ENCODE measurements around the gene OR9A4.

The OR9A4 gene, protein sequence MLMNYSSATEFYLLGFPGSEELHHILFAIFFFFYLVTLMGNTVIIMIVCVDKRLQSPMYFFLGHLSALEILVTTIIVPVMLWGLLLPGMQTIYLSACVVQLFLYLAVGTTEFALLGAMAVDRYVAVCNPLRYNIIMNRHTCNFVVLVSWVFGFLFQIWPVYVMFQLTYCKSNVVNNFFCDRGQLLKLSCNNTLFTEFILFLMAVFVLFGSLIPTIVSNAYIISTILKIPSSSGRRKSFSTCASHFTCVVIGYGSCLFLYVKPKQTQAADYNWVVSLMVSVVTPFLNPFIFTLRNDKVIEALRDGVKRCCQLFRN

DNA sequence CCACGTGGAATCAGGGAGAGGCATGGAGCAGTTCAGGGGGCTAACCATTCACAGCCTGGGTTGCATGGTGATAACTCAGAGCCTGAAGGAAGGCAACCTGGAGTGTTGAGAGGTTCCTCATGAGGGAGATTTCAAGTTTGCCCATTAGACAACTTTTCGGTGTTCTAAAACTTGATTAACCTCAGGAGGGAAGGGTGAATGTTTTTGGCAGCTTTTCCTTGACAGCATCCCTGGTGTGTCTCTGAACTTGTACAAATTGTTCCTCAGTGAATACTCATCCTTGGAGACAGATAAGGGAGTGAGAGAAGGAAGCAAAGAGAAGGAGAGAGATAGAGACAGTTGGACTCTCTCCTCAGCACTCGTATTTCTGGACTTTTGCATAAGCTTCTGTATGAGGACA, at the start of gene OR9A4:
Gene OR9A4, plus strand, starts transcription at position 301 of the 400 bp plus-strand sequence. CDS start 2,477 bp downstream, outside the sequence.
- TF ChIP-seq, protein P1, sequence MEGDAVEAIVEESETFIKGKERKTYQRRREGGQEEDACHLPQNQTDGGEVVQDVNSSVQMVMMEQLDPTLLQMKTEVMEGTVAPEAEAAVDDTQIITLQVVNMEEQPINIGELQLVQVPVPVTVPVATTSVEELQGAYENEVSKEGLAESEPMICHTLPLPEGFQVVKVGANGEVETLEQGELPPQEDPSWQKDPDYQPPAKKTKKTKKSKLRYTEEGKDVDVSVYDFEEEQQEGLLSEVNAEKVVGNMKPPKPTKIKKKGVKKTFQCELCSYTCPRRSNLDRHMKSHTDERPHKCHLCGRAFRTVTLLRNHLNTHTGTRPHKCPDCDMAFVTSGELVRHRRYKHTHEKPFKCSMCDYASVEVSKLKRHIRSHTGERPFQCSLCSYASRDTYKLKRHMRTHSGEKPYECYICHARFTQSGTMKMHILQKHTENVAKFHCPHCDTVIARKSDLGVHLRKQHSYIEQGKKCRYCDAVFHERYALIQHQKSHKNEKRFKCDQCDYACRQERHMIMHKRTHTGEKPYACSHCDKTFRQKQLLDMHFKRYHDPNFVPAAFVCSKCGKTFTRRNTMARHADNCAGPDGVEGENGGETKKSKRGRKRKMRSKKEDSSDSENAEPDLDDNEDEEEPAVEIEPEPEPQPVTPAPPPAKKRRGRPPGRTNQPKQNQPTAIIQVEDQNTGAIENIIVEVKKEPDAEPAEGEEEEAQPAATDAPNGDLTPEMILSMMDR (IDR thresholded peaks at IDR 0.05; ENCODE audit: extremely low read depth, missing control alignments): no peak
- DNase-seq (ENCODE audit: low spot score): no peak

DNA sequence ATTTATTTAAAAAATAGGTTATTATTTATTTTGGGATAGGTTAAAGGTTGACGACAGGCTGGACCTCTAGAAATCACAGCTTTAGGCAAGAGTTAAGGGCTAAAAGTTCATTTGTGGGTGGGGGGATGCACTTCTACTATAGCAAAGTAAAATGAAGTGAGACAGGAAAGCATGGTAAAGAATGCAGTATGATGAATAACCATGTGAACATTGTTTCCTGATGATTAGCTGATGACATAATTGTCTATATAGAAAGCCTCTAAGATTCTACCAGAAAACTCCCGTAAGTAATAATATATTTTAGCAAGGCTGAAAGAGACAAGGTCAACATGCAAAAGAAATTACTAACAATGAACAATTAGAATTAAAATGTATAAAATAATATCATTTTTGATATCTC, 49.2 kb upstream of the OR9A4 start:
- DNase-seq (ENCODE audit: low spot score): no peak
- TF ChIP-seq, protein P1 (IDR thresholded peaks at IDR 0.05; ENCODE audit: extremely low read depth, missing control alignments): no peak

DNA sequence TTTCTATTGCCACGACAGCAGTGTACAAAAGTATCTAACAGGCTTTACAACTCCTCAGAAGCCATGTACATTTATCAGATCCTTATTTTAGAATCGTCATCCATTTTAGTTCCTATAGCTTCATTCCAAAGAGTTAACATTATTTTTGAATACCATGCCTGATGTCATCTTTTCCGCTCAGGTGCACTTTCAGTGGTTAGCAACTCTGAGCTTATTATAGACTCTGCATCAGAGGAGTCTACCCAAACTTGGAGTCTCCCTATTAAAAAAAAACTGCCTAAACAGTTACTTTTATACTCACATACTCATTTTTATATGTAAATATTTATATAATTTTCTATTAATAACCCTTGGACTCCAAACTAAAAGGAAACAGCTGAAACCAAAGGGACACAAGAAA, 43.3 kb upstream of the OR9A4 start:
- DNase-seq (ENCODE audit: low spot score): no peak

DNA sequence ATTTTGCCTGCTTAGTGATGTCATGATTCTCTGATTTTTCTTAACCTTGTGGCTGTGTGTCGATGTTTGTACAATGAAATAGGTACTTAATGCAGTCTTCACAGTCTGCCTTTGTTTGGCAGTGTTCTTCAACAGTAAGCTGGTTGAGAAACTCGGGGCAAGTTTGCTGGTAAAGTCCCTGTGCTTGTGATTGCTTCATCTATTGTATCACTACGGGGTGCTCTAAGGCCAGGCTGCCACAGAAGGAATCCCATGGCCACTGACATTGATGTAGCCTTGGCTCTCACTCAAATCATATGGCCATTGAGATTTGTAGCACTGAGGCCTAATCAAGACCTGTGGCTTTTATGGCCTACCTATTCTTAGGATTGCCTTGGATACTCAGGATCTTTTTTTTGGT, 41.4 kb upstream of the OR9A4 start:
- TF ChIP-seq, protein P1 (IDR thresholded peaks at IDR 0.05; ENCODE audit: extremely low read depth, missing control alignments): no peak
- DNase-seq (ENCODE audit: low spot score): no peak

More for the DNA sequence above, 43.3 kb upstream of the OR9A4 start:
- TF ChIP-seq, protein P1 (IDR thresholded peaks at IDR 0.05; ENCODE audit: extremely low read depth, missing control alignments): no peak

DNA sequence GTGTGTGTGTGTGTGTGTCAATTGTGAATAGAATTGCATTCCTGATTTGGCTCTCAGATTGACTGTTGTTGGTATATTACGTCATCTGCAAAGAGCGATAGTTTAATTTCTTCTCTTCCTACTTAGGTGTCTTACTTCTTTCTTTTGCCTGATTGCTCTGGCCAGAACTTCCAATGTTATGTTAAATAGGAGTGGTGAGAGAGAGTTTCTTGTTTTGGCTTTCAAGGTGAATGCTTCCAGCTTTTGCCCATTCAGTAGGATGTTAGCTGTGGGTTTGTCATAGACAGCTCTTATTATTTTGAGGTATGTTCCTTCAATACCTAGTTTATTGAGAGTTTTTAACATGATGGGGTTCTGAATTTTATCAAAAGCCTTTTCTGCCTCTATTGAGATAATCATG, 40.7 kb upstream of the OR9A4 start:
- TF ChIP-seq, protein P1 (IDR thresholded peaks at IDR 0.05; ENCODE audit: extremely low read depth, missing control alignments): no peak
- DNase-seq (ENCODE audit: low spot score): no peak

DNA sequence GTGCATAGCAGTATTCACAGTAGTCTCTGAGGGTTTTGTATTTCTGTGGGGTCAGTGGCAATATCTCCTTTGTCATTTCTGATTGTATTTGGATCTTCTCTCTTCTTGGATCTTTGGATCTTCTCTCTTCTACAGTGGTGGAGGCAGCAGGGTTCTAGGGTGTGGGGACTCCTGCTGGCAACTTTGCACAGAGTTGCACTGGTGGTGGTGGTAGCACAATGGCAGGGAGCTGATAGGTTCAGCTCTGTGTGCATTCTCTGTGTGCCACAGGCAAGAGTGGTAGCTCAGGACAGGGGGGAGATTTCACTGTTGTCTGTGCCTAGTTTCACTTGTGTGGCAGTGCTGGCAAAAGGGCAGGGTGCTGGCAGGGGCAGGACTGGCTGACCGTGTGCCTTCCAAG, 39.8 kb upstream of the OR9A4 start:
- TF ChIP-seq, protein P1 (IDR thresholded peaks at IDR 0.05; ENCODE audit: extremely low read depth, missing control alignments): no peak
- DNase-seq (ENCODE audit: low spot score): no peak

DNA sequence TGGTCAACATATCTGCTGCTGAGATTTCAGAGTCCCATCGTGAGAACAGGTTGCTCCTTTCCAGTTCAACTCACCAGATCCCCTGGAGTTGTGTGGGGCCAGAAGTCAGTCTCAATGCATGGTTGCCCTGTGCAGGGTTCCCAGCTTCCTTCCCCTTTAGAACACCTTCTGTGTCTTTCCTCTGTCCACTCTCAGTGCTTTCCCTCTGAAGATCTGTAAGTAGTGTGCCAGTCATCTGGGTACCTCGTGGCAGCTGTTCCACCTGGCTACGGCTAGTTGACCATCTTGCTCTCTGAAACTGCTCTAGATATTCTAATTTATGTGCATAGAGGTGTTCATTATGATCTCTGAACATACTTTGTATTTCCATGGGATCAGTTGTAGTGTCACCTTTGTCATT, 38.8 kb upstream of the OR9A4 start:
- TF ChIP-seq, protein P1 (IDR thresholded peaks at IDR 0.05; ENCODE audit: extremely low read depth, missing control alignments): no peak
- DNase-seq (ENCODE audit: low spot score): no peak

All from GM20000 (cell line).